HepG2 (cell line): ENCODE measurements around the gene KLC4. TPM values are rescaled to one million over a fixed set of nuclear protein-coding genes. Genes with fewer than 3 reads are reported as not detected.

Experiments
- AKAP8 ChIP-seq: sonication (generic); formaldehyde crosslinking; IDR thresholded peaks from 2 replicates; pipeline ENCODE4 v1.5.1; 2020; ENCODE audit warnings: mild to moderate bottlenecking, missing genetic modification reagents
- CAMTA2 ChIP-seq: sonication (generic); formaldehyde crosslinking; IDR thresholded peaks from 2 replicates; pipeline ENCODE4 v1.4.0; 2020; ENCODE audit warnings: mild to moderate bottlenecking, missing genetic modification reagents, borderline replicate concordance
- CC2D1A ChIP-seq: sonication (generic); formaldehyde crosslinking; IDR thresholded peaks from 2 replicates; pipeline ENCODE4 v1.8.1; 2023; ENCODE audit warnings: mild to moderate bottlenecking, missing genetic modification reagents
- CCAR2 ChIP-seq: fragments of 200-400 bp; formaldehyde crosslinking; optimal IDR thresholded peaks from 2 replicates; pipeline ENCODE3; 2018; ENCODE audit warnings: low read depth, mild to moderate bottlenecking, low read length, moderate library complexity
- GATA4 ChIP-seq: sonication (generic); IDR thresholded peaks from 2 replicates; pipeline ENCODE4 v1.6.1; 2016; ENCODE audit warnings: antibody characterized with exemption, low read depth, borderline replicate concordance
- GATAD1 ChIP-seq: IDR thresholded peaks from 2 replicates; pipeline ENCODE4 v1.6.1; 2016; ENCODE audit warnings: missing genetic modification reagents, missing compliant biosample characterization
- KDM1A ChIP-seq: IDR thresholded peaks from 2 replicates; pipeline ENCODE4 v1.6.1; 2016; ENCODE audit warnings: missing compliant biosample characterization
- NAIF1 ChIP-seq: sonication (generic); formaldehyde crosslinking; IDR thresholded peaks from 2 replicates; pipeline ENCODE4 v1.5.0; 2020; ENCODE audit warnings: mild to moderate bottlenecking, missing genetic modification reagents, borderline replicate concordance
- NR2F2 ChIP-seq: IDR thresholded peaks from 2 replicates; pipeline ENCODE4 v1.6.1; 2012; ENCODE audit warnings: low read depth, inconsistent platforms, borderline replicate concordance
- PRMT3 ChIP-seq: sonication (generic); formaldehyde crosslinking; IDR thresholded peaks from 2 replicates; pipeline ENCODE4 v1.8.1; 2022; ENCODE audit warnings: low read depth, mild to moderate bottlenecking, moderate library complexity, missing genetic modification reagents, borderline replicate concordance
- RELA ChIP-seq: sonication (generic); formaldehyde crosslinking; IDR thresholded peaks from 2 replicates; pipeline ENCODE4 v1.4.0; 2020; ENCODE audit warnings: missing genetic modification reagents
- RFXAP ChIP-seq: sonication (generic); formaldehyde crosslinking; IDR thresholded peaks from 2 replicates; pipeline ENCODE4 v1.4.0; 2020; ENCODE audit warnings: missing genetic modification reagents, borderline replicate concordance
- ZBTB10 ChIP-seq: sonication (generic); formaldehyde crosslinking; IDR thresholded peaks from 2 replicates; pipeline ENCODE4 v1.4.0; 2020; ENCODE audit warnings: missing genetic modification reagents, borderline replicate concordance
- ZFP62 ChIP-seq: sonication (generic); formaldehyde crosslinking; IDR thresholded peaks from 2 replicates; pipeline ENCODE4 v1.4.0; 2020; ENCODE audit warnings: missing genetic modification reagents
- ZNF17 ChIP-seq: sonication (generic); formaldehyde crosslinking; IDR thresholded peaks from 2 replicates; pipeline ENCODE4 v1.5.0; 2020; ENCODE audit warnings: mild to moderate bottlenecking, missing genetic modification reagents
- ZNF205 ChIP-seq: IDR thresholded peaks from 2 replicates; pipeline ENCODE4 v1.6.1; 2018; ENCODE audit warnings: missing biosample characterization, missing genetic modification reagents
- ZNF234 ChIP-seq: sonication (generic); formaldehyde crosslinking; conservative IDR thresholded peaks from 2 replicates; pipeline ENCODE4 v1.5.1; 2020; ENCODE audit warnings: mild to moderate bottlenecking, missing genetic modification reagents
- ZNF501 ChIP-seq: sonication (generic); formaldehyde crosslinking; IDR thresholded peaks from 2 replicates; pipeline ENCODE4 v1.5.1; 2020; ENCODE audit warnings: mild to moderate bottlenecking, moderate library complexity, missing genetic modification reagents
- ZNF775 ChIP-seq: sonication (generic); formaldehyde crosslinking; IDR thresholded peaks from 2 replicates; pipeline ENCODE4 v1.4.0; 2020; ENCODE audit warnings: missing genetic modification reagents, mild to moderate bottlenecking, moderate library complexity, borderline replicate concordance
- polyA plus RNA-seq, 8 experiments: library from polyadenylated mRNA; depleted of rRNA in 3 of 8; stranded (reverse) in 7 of 8; unstranded in 1 of 8; fragments of >200 nt; fragmentation: Illumina TruSeq in 4 of 8; extraction: Trizol in 4 of 8; gene quantifications; 2 replicates each; pipeline versions ENCODE4 v1.2.1 to v1.2.3, GENCODE V29; 2011 to 2016; ENCODE audit warnings: low read depth in 4 of 8, missing spikeins in 1 of 8, mixed read lengths in 1 of 8; ENCODE audit not compliant: insufficient read depth in 1 of 8
- total RNA-seq, 5 experiments: library from RNA; depleted of rRNA; stranded (reverse); fragments of >200 nt; fragmentation: Illumina TruSeq; extraction: Trizol; gene quantifications; 2 replicates each; pipeline ENCODE4 v1.2.3, GENCODE V29; 2016; ENCODE audit warnings: low read depth in 1 of 5
- TF ChIP-seq, protein P1 (sequence below): sonication (generic); formaldehyde crosslinking; IDR thresholded peaks from 2 replicates; pipeline ENCODE4 v1.5.0; 2020; ENCODE audit warnings: mild to moderate bottlenecking, low read depth, missing genetic modification reagents, borderline replicate concordance
- TF ChIP-seq, protein P2 (sequence below): sonication (generic); formaldehyde crosslinking; IDR thresholded peaks from 2 replicates; pipeline ENCODE4 v1.8.1; 2022; ENCODE audit warnings: mild to moderate bottlenecking, missing genetic modification reagents
- TF ChIP-seq, protein P3 (sequence below): sonication (generic); formaldehyde crosslinking; IDR thresholded peaks from 2 replicates; pipeline ENCODE4 v1.9.0; 2021; ENCODE audit warnings: missing genetic modification reagents, borderline replicate concordance
- TF ChIP-seq, protein P4 (sequence below): sonication (generic); formaldehyde crosslinking; IDR thresholded peaks from 2 replicates; pipeline ENCODE4 v1.4.0; 2020; ENCODE audit warnings: missing genetic modification reagents

The KLC4 gene
- total and polyA plus RNA-seq, 2 of the 13 experiments (the other 11 are each of a cell fraction or from before 2014, with no cell fraction given): 45.4 to 70.4 TPM

DNA sequence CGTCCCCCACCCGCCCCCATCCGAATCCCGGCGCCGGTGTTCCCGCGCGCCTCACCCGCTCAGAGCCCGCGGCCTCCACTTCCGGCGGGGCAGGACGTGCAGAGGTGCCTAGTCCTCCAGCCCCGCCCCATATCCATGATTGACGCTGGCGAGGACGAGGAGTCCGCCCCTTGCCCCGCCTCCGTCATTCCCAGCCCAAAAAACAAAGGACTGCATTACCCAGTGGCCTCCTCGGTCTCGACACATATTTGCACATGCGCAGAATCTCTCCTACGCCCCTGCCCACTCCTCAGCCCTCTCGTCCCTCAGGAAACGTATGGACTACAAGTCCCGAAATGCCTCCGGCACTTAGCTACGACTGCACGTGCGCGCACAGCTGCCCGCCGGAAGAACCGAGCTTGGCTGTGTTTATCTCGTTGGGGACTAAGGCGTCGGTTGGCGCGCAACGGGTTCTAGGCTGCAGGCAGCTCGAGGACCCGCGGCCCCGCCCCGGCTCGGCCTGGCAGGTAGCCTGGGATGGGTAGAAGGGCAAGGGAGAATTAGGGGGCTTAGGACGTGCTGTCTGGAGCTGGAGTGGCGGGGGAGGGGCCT, 45.5 kb upstream of the KLC4 start, which contains the start of the genes KLHDC3 and MEA1 (continued):
- TF ChIP-seq ZNF17 (CRISPR knock-in tag) (no peak), CAMTA2 (no peak), ZNF501 (CRISPR knock-in tag) (peak; percentile 80; the same call in 1 of the 2 replicates), ZNF205 (no peak), PRMT3 (no peak), ZNF775 (CRISPR knock-in tag) (no peak), KDM1A (no peak), RELA (CRISPR knock-in tag) (no peak; the same call in 1 of the 2 replicates), NAIF1 (CRISPR knock-in tag) (no peak), CCAR2 (no peak), AKAP8 (CRISPR knock-in tag) (no peak), RFXAP (CRISPR knock-in tag) (no peak), ZFP62 (CRISPR knock-in tag) (no peak), GATA4 (no peak), ZNF234 (no peak), GATAD1 (CRISPR knock-in tag) (peak; percentile 91), CC2D1A (CRISPR knock-in tag) (no peak), ZBTB10 (CRISPR knock-in tag) (no peak), NR2F2 (no peak; the same call in 1 of the 2 replicates)
- TF ChIP-seq, protein P1, sequence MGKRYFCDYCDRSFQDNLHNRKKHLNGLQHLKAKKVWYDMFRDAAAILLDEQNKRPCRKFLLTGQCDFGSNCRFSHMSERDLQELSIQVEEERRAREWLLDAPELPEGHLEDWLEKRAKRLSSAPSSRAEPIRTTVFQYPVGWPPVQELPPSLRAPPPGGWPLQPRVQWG (CRISPR knock-in tag): no peak
- TF ChIP-seq, protein P2, sequence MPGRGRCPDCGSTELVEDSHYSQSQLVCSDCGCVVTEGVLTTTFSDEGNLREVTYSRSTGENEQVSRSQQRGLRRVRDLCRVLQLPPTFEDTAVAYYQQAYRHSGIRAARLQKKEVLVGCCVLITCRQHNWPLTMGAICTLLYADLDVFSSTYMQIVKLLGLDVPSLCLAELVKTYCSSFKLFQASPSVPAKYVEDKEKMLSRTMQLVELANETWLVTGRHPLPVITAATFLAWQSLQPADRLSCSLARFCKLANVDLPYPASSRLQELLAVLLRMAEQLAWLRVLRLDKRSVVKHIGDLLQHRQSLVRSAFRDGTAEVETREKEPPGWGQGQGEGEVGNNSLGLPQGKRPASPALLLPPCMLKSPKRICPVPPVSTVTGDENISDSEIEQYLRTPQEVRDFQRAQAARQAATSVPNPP (CRISPR knock-in tag): no peak
- TF ChIP-seq, protein P3, sequence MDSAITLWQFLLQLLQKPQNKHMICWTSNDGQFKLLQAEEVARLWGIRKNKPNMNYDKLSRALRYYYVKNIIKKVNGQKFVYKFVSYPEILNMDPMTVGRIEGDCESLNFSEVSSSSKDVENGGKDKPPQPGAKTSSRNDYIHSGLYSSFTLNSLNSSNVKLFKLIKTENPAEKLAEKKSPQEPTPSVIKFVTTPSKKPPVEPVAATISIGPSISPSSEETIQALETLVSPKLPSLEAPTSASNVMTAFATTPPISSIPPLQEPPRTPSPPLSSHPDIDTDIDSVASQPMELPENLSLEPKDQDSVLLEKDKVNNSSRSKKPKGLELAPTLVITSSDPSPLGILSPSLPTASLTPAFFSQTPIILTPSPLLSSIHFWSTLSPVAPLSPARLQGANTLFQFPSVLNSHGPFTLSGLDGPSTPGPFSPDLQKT: no peak
- TF ChIP-seq, protein P4, sequence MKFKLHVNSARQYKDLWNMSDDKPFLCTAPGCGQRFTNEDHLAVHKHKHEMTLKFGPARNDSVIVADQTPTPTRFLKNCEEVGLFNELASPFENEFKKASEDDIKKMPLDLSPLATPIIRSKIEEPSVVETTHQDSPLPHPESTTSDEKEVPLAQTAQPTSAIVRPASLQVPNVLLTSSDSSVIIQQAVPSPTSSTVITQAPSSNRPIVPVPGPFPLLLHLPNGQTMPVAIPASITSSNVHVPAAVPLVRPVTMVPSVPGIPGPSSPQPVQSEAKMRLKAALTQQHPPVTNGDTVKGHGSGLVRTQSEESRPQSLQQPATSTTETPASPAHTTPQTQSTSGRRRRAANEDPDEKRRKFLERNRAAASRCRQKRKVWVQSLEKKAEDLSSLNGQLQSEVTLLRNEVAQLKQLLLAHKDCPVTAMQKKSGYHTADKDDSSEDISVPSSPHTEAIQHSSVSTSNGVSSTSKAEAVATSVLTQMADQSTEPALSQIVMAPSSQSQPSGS: no peak
